Measurements from ENCODE around the gene GSTO2.

Gene GSTO2

GRCh38 chr10:104255311-104255981 lies 13.5 kb upstream of the GSTO2 start:
- peak overlapping the region; percentile 93 for H3K4me2 ChIP-seq (ENCODE audit: low read length)
- H3K9me2 ChIP-seq (replicated peaks; ENCODE audit: control insufficient read depth, low read length), result no peaks in the 10 kb centered on the region
- H3K36me3 ChIP-seq (ENCODE audit: control insufficient read depth, low read length), result peaks cover 45% of the 10 kb centered on the region
- H3K9me3 ChIP-seq (ENCODE audit: control insufficient read depth, insufficient read depth, low read length), result no peaks in the 10 kb centered on the region
- 0 out of 2 replicates have a peak, but pooled peaks cover 3% of the 10 kb centered on the region for H4K20me1 ChIP-seq (ENCODE audit: control insufficient read depth, insufficient read depth, low read depth, low read length)
- no peaks in the 10 kb centered on the region for H3F3A ChIP-seq (ENCODE audit: control insufficient read depth, insufficient read depth)
- peak overlapping the region; percentile 51 for H3K27ac ChIP-seq (ENCODE audit: low read depth, low read length)
- no peaks in the 10 kb centered on the region for H3K27me3 ChIP-seq (ENCODE audit: control insufficient read depth, low read length)
- peak overlapping the region; percentile 95 for H3K4me3 ChIP-seq (ENCODE audit: low read length)
- TF ChIP-seq CTCF (IDR thresholded peaks at IDR 0.05; ENCODE audit: low read depth, low read length, poor library complexity, severe bottlenecking) (no peak), EZH2phosphoT487 (IDR thresholded peaks at IDR 0.05; ENCODE audit: borderline replicate concordance, low read length) (no peak)
- peaks cover 24% of the 10 kb centered on the region for H3K4me1 ChIP-seq (ENCODE audit: control insufficient read depth, low read length)
- peaks cover 58% of the 10 kb centered on the region for H3K79me2 ChIP-seq (ENCODE audit: control insufficient read depth, low read length)

- TF ChIP-seq EZH2phosphoT487 (IDR thresholded peaks at IDR 0.05; ENCODE audit: borderline replicate concordance, low read length) (no peak), CTCF (IDR thresholded peaks at IDR 0.05; ENCODE audit: low read depth, low read length, poor library complexity, severe bottlenecking) (no peak)
- H3K4me1 ChIP-seq (ENCODE audit: control insufficient read depth, low read length), result peaks cover 24% of the 10 kb centered on the region
- H3K9me2 ChIP-seq (replicated peaks; ENCODE audit: control insufficient read depth, low read length), result no peaks in the 10 kb centered on the region
- 0 out of 2 replicates have a peak, but pooled peaks cover 3% of the 10 kb centered on the region for H4K20me1 ChIP-seq (ENCODE audit: control insufficient read depth, insufficient read depth, low read depth, low read length)
- H3F3A ChIP-seq (ENCODE audit: control insufficient read depth, insufficient read depth), result no peaks in the 10 kb centered on the region
- no peak overlapping the region for H3K27ac ChIP-seq (ENCODE audit: low read depth, low read length)
- peak overlapping the region; percentile 93 for H3K4me2 ChIP-seq (ENCODE audit: low read length)
- no peaks in the 10 kb centered on the region for H3K9me3 ChIP-seq (ENCODE audit: control insufficient read depth, insufficient read depth, low read length)
- peaks cover 64% of the 10 kb centered on the region for H3K79me2 ChIP-seq (ENCODE audit: control insufficient read depth, low read length)
- peaks cover 55% of the 10 kb centered on the region for H3K36me3 ChIP-seq (ENCODE audit: control insufficient read depth, low read length)
- peak overlapping the region; percentile 95 for H3K4me3 ChIP-seq (ENCODE audit: low read length)
- no peaks in the 10 kb centered on the region for H3K27me3 ChIP-seq (ENCODE audit: control insufficient read depth, low read length)
These were observed 12.5 kb upstream of the GSTO2 start for GRCh38 chr10:104256335-104256961.

GRCh38 chr10:104257235-104257634 lies 11.7 kb upstream of the GSTO2 start:
- Histone ChIP-seq H3F3A (ENCODE audit: control insufficient read depth, insufficient read depth) (no peaks in the 10 kb centered on the region), H3K36me3 (ENCODE audit: control insufficient read depth, low read length) (peaks cover 63% of the 10 kb centered on the region), H3K9me2 (replicated peaks; ENCODE audit: control insufficient read depth, low read length) (no peaks in the 10 kb centered on the region), H3K79me2 (ENCODE audit: control insufficient read depth, low read length) (peaks cover 71% of the 10 kb centered on the region), H3K4me1 (ENCODE audit: control insufficient read depth, low read length) (peaks cover 24% of the 10 kb centered on the region), H3K4me3 (ENCODE audit: low read length) (peak overlapping the region; percentile 95), H3K9me3 (ENCODE audit: control insufficient read depth, insufficient read depth, low read length) (no peaks in the 10 kb centered on the region), H3K4me2 (ENCODE audit: low read length) (peak overlapping the region; percentile 93), H3K27me3 (ENCODE audit: control insufficient read depth, low read length) (no peaks in the 10 kb centered on the region), H3K27ac (ENCODE audit: low read depth, low read length) (no peak overlapping the region), H4K20me1 (ENCODE audit: control insufficient read depth, insufficient read depth, low read depth, low read length) (0 out of 2 replicates have a peak, but pooled peaks cover 3% of the 10 kb centered on the region)
- TF ChIP-seq CTCF (IDR thresholded peaks at IDR 0.05; ENCODE audit: low read depth, low read length, poor library complexity, severe bottlenecking), result no peak
- no peak for TF ChIP-seq EZH2phosphoT487 (IDR thresholded peaks at IDR 0.05; ENCODE audit: borderline replicate concordance, low read length)

Data from DOHH2 (cell line).